NOMO-1 treated with DMSO at 0.1 percent for 48 hours (cell line): Measurements from ENCODE around the gene GLTP.

ENCODE experiments used
- DNase-seq: peaks from one replicate; lab custom pipeline; 2025; ENCODE audit not compliant: unreplicated experiment; lab: John Stamatoyannopoulos, UW

Gene GLTP

DNA sequence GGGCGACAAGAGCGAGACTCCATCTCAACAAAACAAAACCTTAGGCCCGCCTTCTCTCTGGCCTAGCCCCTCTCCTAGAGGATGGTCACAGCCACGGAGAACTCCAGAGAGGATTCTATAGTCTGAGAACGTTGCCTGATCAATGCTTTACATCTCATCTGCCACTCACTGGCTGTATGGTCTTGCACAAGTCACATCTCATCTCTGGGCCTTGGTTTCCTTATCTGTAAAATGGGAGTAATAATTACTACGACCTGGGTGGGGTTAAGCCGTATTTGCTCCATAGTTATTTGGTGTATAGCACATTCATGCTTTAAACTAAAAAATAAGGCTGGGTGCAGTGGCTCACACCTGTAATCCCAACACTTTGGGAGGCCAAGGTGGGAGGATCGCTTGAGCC, 55.6 kb downstream of the GLTP start:
- DNase-seq, result no peak

DNA sequence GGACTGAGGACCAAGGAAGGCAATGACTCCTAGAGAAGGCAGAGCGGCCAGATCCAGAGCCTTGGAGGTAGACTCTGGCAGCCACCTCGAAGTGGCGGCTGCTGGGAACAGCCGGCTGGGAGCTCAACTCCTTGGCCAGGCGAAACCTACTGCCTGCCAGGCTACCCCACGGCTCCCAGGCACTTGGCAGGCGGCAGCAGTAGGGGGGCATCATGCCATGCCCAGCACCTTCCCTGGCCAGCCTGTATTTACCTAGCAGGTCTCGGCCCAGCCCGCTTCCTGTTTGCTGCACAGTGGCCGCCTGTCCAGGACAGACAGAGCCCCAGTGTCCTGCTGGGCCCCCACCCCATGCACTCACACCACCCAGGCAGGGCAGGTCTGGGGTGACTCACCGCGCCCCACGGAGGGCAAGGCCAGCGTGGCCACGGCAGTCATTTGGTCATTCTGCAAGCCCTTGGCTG, 57.4 kb downstream of the GLTP start:
- DNase-seq, result no peak

DNA sequence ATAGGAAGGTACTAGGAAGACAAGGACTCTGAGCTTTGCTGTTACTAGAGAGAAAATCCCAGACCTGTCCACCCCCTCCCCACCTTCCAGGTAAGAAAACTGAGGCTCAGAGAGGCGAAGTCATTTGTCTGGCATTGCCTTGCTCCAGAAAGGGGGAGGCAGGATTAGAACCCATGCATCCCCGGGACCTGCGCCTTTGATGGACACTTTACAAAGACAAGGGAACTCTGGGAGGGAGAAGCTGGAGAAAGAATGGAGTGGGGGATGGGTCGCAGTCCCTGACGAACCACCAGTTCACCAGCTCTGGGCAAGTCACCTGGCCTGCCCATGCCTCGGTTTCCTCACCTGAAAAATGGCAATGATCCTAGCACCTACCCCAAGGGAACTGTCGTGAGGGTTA, 57.9 kb downstream of the GLTP start:
- DNase-seq, result no peak

DNA sequence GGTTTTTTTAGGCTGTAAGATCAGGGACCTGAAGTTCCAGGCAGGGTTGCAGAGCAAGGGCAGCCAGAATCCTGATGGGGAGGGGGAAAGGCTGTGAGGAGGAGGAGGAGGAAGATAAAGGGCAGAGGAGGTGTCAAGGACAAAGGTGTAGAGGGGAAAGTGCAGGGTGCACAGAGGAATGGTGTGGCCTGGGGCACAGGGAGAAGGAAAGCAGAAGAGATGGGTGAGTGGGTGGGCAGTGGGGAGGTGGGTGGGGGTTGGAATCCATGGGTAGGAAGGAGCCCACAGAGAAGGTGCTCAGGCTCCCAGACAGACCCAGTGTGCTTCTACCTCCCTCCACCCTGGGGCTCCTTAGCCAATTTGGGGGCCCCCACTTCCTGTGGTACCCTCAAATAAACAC, 58.4 kb downstream of the GLTP start:
- DNase-seq, result no peak

DNA sequence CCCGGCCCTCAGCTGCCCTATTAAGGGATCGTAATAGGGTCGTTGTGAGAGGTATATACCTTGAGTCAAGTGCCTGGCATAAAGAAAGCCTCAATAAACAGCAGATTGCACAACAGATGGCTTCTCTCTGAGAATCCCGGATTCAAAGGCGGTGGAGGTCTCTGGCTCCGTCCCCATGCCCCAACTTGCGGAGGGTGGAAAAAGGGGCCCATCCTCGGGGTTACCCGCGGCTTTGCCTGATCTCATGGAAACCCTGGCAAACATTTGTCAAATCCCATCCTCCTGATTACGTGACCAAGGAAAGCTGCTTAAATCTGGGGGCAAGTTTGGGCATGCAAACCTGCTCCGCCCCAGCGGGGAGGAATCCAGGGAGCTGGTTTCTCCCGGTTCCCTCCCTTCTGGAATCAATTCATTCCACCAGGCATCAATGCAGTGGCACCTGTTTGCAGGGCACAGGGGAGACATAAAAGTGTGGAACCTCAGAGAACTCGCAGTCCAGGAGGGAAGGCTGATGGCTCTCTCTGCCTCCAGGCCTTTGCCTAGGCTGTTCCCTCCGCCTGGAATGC, 59.4 kb downstream of the GLTP start:
- DNase-seq, result no peak

DNA sequence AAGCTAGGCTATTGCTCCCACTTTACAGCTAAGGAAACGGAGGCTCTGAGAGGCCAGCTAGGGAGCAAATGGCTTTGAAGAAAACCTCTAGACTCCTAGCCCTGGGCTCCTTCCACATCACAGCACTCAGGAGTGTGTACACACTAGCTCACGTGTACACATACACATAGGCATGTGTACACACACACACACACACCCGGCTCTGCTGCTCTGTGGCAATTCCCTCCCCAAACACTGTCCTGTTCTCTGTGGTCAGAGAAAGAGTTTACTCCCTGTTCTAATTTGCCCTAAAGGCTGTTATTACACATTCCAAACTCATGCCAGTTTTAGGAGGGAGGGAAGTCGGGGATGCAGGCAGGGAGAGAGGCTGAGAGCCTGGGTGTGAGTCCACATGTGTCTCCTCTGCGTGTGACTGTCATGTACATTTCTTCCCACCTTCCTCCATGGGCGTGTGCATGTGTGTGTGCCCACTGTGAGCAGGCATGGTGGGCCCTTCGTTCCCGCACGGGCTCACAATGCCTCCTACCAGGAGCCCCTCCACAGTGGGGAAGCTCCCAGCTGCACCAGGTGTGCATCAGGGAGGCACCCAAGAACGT, 61.3 kb downstream of the GLTP start:
- no peak for DNase-seq

DNA sequence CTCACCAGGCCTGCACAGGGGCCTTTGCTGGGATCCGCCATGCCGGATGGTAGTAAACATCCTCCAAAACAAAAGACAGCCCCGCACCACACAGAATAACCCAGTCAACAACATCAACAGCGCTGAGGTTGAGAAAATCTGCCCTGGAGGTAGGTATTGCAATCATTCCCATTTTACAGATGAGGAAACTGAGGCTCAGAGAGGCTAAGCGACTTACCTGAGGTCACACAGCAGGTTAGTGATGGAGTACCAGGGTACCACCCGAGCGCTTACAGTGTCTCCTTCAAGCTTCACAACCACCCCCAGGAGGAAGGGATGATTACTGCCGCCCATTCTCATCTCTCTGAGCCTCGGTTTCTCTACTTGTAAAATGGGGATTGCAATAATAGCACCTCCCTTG, 62.1 kb downstream of the GLTP start:
- no peak for DNase-seq

DNA sequence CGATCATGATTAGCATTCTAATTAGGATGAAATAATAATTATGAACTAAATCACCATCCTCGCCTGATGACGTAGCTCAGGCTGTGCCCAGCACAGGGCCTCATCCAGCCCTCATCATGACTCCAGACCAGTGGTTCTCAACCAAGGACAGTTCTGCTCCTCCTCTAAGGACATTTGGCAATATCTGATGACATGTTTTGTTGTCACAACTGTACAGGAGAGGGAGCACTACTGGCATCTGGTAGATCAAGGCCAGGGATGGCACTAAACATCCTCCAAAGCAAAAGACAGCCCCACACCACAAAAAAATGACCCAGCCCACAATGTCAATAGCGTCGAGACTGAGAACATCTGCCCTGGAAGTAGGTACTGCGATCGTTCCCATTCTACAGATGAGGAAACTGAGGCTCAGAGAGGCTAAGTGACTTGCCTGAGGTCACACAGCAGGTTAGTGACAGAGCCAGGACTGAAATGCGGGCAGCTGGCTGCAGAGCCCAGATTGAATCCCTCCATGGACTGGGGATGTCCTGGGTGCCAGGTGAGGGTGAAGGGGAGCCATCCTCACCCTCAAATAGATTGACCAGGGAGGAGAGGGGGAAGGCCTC, 62.6 kb downstream of the GLTP start:
- peak; percentile 26 for DNase-seq

DNA sequence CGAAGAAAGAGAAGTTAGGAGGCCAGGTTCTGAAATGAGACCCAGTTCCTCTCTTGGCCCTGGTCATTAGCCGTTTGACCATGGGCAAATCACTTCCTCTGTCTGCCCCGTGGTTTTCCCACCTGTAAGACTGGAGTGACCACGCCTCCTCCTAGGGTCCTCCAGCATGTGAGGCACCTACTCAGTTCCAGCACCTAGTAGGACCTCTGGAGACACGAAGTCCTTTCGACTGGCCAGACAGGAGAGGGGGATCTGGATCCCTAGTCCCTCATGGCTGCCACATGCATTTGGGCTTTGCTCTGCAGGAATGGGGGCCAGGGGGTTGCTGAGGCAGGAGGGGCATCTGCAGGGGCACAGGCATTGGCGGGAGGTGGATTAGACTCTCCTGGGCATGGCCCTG, 63.5 kb downstream of the GLTP start:
- DNase-seq, result no peak

DNA sequence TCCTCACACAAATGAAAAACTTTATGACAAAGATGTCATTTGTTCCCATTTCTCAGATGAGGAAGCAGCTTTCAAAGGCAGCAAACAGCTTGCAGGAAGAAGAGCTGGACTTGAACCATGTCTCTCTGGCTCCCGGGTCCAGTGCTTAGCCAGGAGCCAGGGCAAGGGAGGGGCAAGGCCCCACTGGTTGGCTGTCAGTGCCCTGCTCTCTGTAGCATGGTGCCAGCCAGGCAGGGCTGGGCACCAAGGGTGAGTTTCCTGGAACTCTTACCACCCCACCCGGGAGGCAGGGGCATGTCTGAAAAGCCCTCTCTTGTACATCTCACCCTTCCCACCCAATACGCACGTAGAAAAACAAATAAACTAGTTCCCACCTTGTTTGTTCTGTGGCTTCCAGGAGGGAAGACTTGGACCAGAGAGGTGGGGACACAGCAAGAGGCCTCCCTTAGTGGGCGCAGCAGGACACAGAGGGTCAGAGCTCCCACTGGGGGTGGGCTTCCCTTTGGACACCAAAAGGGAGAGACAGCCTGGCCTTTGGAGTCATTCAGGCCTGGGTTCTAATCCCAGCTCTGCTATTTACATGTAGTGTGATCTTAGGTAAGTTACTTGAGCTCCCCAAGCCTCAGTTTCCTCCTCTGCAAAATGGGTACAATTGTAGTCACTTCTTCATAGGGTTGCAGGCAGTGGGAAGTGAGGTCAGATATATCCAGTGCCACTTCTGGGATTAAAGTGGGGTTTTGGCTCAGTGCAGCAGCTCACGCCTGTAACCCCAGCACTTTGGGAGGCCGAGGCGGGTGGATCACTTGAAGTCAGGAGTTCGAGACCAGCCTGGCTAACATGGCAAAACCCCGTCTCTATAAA, 64.4 kb downstream of the GLTP start:
- DNase-seq, result no peak

DNA sequence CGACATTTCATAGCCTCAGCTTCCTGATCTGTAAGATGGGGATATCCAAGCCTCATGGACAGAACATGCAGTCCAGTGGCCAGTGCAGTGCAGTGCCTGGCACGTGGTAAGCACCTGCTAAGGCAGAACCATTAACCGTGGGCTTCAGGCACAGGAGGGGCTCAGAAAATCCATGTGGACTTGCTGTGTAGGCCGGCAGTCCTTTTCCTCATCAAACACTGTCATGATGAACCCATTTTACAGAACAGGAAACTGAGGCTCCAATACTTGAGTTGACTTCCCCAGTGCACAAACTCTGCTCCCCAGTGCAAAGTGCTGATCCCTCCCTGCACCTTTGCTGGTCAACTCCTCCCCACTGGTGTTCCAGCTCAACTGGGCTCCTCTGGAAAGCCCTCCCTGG, 65.1 kb downstream of the GLTP start:
- no peak for DNase-seq

DNA sequence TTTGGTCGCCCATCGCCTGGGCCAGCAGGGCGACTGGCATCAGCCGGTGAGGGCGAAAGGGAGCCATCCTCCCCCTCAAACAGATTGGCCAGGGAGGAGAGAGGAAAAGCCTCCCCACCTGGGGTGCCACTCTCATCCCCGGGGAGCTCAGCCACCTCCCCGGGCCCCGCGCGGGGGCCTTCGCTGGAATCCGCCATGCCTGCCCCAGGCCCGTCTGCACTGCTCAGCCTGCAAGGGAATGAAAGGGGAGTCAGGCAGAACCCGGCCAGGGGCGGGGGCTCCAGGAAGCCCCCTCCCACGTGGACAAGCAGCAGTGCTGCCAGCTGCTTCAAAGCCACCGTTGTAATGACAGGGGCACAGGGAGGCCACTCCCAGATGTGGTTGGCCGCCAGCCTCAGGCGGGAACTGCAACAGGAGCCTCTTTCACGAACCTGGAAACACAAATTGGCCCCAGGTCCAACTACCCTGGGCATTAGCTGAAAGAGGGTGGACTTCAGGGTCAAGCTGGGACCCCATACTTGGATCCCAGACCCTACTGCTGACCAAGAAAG, 65.7 kb downstream of the GLTP start:
- no peak for DNase-seq

DNA sequence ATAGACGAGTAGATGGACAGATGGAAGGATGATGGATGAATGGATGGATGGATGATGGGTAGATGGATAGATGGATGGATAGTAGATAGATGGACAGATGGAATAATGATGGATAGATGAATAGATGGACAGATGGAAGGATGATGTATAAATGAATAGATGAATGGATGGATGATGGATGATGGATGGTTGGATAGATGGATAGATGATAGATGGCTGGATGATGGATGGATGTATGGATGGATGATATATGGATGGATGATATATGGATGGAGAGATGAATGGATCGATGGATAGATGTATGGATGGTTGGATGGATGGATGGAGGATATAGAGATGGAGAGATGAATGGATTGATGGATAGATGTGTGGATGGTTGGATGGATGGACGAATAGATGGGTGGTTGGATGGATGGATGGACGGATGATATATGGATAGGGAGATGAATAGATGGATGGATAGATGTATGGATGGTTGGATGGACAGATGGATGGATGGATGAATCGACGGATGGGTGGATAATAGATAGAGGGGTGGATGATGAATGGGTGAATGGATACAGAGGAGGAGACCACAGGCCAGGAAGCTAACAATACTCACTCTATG, 66.4 kb downstream of the GLTP start:
- no peak for DNase-seq

DNA sequence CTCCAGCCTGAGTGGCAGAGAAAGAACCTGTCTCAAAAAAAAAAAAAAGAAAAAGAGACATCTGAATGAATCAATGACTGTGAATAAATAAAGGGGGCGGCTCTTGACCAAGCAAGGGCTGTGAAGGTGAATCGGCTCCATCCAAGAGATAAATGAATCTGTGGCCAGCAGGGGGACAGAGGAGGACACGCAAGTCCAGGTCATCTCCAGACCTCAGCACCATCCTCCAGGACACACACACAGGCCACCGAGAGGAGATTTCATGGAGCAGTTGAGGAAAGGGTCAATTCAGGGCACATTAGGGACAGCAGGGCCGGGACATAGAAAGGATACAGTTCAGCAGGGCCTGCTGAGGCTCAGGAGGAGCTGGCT, 68.7 kb downstream of the GLTP start:
- no peak for DNase-seq

DNA sequence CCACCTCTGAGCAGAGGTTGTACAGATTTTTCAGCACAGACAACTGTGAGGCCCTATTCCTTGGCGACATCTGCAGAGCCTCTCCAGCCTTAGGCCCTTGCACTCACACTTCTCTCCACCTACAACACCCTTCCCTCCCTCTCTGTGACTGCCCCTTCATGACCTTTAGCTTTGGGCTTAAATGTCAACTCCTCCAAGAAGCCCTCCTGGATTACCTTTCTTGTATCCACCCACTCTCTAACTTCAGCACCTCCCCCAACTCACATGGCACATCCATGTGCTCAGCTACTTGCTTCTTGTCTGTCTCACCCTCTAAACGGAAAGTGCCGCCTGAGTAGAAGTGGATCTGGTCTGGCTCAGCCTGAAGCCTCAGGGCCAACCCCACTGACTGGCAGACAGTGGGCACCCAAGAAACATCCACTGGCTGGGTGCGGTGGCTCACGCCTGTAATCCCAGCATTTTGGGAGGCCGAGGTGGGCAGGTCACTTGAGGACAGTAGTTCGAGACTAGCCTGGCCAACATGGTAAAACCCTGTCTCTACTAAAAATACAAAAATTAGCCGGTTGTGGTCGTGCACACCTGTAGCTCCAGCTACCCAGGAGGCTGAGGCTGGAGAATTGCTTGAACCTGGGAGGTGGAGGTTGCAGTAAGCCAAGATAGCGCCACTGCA, 69.3 kb downstream of the GLTP start:
- no peak for DNase-seq

DNA sequence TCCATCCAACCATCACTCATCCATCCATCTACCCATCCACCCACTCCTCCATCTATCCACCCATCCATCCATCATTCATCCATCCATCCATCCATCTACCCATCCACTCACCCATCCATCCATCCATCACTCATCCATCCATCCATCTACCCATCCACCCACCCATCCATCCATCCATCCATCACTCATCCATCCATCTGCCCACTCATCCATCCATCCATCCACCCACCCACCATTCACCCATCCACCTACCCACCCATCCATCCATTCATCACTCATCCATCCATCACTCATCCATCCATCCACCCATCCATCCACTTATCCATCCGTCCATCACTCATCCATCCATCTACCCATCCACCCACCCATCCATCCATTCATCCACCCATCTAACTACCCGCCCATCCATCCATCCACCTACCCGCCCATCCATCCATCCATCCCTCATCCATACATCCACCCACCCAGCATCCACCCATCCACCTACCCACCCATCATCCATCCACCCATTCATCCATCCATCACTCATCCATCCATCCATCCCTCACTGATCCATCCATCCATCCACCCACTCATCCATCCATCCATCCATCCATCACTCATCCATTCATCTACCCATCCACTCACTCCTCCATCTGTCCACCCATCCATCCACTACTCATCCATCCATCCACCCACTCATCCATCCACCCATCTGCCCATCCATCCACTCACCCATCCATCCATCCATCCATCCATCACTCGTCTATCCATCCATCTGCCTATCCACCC, 71.3 kb downstream of the GLTP start:
- DNase-seq, result no peak

DNA sequence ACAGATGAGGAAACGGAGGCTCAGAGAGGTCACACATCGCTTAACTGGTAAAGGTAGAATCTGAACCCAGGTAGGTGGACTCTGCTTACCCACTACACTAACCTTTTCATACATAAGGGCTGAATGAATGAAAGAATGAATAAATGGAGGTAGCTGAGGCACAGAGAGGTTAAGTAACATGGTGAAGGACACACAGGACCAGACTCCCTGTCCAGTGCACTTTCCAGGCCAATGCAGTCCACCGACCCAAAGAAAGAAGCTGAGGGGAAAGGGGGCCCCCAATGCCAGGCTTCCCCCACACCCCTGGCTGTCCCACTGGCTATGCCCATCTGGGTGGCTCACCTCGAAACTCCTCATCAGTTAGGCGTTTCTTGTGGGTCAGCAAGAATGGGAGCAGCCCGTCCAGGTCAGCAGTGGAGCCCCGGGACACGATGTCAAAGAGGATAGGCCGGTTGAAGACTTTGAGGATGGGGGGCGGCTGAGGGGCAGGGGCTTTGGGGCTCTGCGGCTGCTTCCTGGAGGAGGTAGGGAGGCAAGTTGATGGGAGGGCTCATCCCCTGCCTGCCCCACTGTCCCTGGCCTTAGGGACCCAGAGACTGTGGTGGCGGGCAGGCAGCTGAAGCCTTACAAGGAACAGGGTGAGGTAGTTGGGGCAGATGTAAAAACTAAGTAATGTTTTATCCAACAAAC, 72.2 kb downstream of the GLTP start:
- DNase-seq, result no peak

DNA sequence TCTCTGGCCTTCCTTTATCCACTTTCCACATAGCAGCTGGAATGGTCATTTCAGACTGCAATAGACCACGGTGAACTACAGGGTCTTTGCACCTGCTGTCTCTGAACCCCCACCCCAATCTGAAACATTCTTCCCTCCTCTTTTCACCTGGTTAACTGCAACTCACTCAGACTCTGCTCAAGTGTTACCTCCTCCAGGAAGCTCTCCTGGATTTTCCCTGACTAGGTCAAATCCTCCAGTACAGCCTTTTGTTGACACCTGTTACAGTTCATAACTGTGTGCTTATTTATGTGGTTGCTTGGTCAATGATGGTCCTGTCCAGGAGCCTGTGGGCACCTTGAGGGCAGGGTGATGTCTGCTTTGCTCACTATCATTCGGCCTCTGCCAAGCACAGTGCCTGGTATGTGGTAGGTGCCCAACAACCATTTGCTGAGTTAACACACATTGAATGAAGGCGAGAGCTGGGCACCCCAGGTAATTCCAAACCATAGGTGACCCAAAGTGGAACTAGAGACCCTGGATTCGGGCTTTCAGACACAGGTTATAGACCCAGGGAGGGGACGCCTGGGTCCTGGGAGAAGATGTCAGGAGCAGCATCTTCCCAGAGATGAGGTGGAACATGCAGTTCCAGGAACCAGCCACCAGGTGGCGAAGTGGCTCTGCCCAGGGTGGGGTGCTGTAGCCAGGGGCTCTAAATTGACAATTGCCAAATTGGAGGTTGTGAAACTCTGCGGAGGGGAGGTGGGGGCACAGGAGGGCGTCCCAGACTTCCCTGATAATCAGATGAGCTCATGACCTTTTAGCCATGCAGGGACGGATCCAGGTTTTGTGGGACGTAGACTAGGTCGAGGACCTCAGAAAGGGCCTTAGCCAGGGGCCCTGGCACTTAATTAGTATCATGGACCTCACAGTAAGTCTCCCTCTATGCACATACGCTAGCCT, 75.2 kb downstream of the GLTP start:
- peak; percentile 45 for DNase-seq
